DMS 273 (cell line): ENCODE results near the gene RAB22A.
"Not testable (repeated sequence)": the region's sequence is repeated elsewhere in the genome, so short reads cannot be mapped to it uniquely, and the experiment has no call there.

Experiments
- DNase-seq: peaks from one replicate; lab custom pipeline; 2025; ENCODE audit not compliant: unreplicated experiment; lab: John Stamatoyannopoulos, UW

RAB22A gene

DNA sequence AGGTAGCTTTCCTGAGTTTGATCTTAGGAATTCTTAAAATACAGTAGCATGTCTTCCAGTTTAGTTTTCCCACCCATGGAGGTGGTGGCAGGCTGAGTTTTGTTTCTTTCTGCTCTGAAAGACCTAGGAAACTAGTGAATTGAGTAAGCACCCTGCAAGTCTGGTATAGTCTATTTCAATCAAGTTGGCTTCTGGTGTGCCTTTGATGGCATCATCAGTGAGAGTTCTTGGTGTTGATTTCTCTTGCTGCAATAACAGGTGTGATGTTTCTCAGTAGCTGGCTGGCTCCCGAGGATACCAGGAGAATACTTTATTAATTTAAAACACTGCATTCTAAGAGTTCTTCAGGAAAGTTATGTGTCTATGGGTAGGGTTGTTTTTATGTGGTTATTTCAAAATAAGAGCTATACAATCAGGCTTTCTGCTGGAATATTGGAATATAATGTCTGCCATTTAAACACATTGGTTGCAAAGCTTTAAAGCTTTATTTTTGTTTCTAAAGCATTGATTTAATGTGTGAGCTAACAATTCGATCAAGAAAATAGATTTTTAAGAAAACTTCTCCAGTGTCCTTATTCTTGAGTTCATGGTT is 98.5 kb downstream of the RAB22A start:
- DNase-seq: no peak

DNA sequence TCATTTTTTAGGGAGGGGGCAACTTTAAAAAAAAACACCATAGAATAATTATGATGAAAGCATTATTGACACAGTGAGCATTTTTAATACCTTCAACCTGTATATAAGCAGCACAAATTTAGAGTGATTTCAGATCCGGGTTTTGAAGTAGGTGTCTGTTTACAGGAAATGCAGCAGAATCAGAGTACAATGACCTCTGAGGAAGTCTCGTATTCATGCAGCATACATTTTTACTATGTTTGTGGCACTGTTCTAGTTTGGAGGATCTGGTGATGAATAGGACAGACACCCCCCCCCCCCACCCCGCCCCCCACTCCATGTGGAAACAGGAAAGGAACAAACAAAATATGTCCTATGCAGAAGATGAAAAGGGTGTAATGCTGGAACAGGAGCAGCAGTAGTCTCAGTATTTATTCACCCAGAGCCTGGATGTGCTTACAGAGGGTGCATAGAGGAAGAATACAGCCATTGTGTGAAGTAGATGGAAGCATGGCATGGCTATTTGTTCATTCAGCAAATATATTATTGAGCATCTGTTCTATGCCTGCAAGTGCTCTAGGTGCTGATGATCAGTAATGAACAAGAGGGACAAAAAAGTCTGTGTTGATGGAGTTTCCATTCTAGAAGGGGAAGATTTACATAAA is 99.2 kb downstream of the RAB22A start:
- no peak for DNase-seq

GRCh38 chr20:58414216-58414615 is 104.7 kb downstream of the RAB22A start:
- not testable (repeated sequence) for DNase-seq

GRCh38 chr20:58414786-58415185 is 105.3 kb downstream of the RAB22A start:
- DNase-seq: not testable (repeated sequence)

DNA sequence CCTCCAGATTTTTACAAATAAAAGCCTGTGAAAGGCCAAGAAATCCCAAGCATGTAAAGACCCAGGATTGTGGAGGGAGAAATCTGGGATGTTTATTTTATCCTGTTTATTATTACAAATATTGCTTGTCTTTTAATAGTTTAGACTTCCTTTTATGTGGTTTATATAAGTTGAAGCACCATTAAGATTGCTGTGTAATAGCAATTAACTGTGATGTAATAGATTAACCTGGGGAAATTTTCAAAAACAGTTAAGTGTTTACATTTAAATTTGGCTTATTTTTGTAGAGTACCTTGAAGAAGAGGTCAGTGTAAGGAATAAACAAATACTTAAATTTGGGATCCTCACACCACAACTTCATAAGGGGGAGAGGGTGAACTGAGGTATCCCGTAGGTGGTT is 106.5 kb downstream of the RAB22A start:
- DNase-seq: no peak

DNA sequence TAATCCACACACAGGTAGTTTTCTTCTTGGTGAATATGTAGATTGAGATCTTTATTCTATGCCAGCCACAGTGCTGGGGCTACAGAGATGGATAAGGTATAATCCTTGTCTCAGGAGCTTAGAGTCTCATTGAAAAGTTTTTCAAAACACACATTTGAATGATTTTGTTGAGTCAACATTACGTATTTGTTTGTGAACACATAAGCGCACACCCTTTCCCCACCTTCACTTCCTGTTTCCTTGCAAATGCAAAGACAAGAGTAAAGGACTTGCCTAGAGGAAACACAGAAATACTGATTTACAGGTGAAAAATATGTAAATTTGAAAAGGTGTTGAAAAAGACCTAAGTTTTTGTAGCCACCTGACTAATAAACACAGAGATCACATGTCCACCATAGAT is 107.3 kb downstream of the RAB22A start:
- DNase-seq: no peak
